ENCODE results near the gene CMIP. TPM values are rescaled to one million over a fixed set of nuclear protein-coding genes. Genes with fewer than 3 reads are reported as not detected.

CMIP gene
- polyA plus RNA-seq, 1 experiment: 4.9 TPM

DNA sequence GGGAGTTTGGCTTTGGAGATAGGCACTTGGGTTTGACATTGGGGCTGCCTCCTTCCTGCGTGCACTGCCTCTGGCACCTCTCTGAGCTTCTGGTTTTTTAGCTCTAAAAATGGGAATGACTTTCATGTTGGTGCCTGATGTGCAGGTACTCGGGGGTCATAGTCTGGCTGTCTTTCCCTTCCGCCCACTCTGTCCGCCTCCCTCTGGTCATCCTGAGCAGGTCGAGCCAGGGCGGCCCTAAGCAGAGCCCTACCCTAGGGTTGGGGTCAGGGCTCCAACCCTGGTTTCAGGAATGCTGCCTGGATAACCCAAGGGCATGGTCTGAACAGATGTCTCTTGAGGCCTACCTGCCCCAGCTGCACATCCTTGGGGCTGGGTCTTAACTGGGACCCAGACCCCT, 64.8 kb downstream of the CMIP start:
- POLR2A ChIA-PET: no interaction called here
- H3K4me3 ChIP-seq (ENCODE audit: low read depth, low read length): no peak overlapping the region
- TF ChIP-seq, protein P1, sequence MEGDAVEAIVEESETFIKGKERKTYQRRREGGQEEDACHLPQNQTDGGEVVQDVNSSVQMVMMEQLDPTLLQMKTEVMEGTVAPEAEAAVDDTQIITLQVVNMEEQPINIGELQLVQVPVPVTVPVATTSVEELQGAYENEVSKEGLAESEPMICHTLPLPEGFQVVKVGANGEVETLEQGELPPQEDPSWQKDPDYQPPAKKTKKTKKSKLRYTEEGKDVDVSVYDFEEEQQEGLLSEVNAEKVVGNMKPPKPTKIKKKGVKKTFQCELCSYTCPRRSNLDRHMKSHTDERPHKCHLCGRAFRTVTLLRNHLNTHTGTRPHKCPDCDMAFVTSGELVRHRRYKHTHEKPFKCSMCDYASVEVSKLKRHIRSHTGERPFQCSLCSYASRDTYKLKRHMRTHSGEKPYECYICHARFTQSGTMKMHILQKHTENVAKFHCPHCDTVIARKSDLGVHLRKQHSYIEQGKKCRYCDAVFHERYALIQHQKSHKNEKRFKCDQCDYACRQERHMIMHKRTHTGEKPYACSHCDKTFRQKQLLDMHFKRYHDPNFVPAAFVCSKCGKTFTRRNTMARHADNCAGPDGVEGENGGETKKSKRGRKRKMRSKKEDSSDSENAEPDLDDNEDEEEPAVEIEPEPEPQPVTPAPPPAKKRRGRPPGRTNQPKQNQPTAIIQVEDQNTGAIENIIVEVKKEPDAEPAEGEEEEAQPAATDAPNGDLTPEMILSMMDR (IDR thresholded peaks at IDR 0.05; ENCODE audit: insufficient read depth, low read depth, low read length): no peak
- CTCF ChIA-PET: interaction anchor here (0.6 to 1.3 kb wide), 3 partner anchors 10 to 372 kb away, joined by 3 read pairs; no protein-coding TSS in a partner anchor
- H3K27me3 ChIP-seq (ENCODE audit: control insufficient read depth, insufficient read depth, low read length): no peaks in the 10 kb centered on the region
- 0 out of 2 replicates have a peak, but pooled peaks cover 2% of the 10 kb centered on the region for H3K36me3 ChIP-seq (ENCODE audit: control insufficient read depth, insufficient read depth, low read length)
- no peak for DNase-seq (ENCODE audit: low read depth)

DNA sequence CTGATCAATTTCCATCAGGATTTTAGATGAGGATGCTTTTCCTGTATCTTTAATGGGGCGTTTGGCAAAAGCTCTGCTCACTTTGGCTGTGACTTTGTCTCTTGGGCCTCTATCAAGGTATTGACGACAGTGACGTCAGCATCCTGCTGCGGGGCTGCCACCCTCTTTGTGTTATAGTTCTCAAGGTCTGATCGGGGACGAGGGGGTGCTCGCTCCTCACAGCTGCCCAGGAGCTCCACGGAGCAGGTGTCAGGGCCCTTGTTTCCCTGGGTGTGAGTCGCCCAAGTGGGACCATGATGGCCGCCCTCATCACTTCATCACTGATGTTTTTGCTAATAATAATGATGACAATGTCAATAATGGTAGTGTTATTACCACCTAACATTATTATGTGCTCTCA, 65.4 kb downstream of the CMIP start:
- no peak for DNase-seq (ENCODE audit: low read depth)
- Histone ChIP-seq H3K27me3 (ENCODE audit: control insufficient read depth, insufficient read depth, low read length) (no peaks in the 10 kb centered on the region), H3K36me3 (ENCODE audit: control insufficient read depth, insufficient read depth, low read length) (0 out of 2 replicates have a peak, but pooled peaks cover 2% of the 10 kb centered on the region), H3K4me3 (ENCODE audit: low read depth, low read length) (no peak overlapping the region)
- CTCF ChIA-PET: interaction anchor here (1.3 kb wide), 1 partner anchor 54 kb away, joined by 3 read pairs; no protein-coding TSS in a partner anchor
- POLR2A ChIA-PET: no interaction called here
- TF ChIP-seq, protein P1 (IDR thresholded peaks at IDR 0.05; ENCODE audit: insufficient read depth, low read depth, low read length): no peak

DNA sequence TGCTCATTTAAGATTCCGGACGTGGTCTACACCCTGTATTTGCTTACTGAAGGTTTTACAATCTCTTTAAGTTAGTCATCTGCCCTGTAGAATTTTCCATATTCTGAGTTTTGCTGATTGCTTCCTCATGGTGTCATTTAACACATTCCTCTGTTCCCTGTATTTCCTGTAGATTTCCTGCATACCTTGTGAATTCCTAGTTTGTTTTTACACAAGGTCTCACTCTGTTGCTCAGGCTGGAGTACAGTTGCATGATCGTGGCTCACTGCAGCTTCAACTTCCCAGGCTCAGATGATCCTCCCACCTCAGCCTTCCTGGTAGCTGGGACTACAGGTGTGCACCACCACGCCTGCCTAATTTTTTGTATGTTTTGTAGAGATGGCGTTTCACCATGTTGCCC, 66.8 kb downstream of the CMIP start:
- CTCF ChIA-PET: no interaction called here
- peak; percentile 73 for DNase-seq (ENCODE audit: low read depth)
- H3K27me3 ChIP-seq (ENCODE audit: control insufficient read depth, insufficient read depth, low read length): no peaks in the 10 kb centered on the region
- peaks cover 3% of the 10 kb centered on the region; the same call in 1 of the 2 replicates for H3K36me3 ChIP-seq (ENCODE audit: control insufficient read depth, insufficient read depth, low read length)
- no peak overlapping the region for H3K4me3 ChIP-seq (ENCODE audit: low read depth, low read length)
- POLR2A ChIA-PET: no interaction called here
- TF ChIP-seq, protein P1 (IDR thresholded peaks at IDR 0.05; ENCODE audit: insufficient read depth, low read depth, low read length): no peak

DNA sequence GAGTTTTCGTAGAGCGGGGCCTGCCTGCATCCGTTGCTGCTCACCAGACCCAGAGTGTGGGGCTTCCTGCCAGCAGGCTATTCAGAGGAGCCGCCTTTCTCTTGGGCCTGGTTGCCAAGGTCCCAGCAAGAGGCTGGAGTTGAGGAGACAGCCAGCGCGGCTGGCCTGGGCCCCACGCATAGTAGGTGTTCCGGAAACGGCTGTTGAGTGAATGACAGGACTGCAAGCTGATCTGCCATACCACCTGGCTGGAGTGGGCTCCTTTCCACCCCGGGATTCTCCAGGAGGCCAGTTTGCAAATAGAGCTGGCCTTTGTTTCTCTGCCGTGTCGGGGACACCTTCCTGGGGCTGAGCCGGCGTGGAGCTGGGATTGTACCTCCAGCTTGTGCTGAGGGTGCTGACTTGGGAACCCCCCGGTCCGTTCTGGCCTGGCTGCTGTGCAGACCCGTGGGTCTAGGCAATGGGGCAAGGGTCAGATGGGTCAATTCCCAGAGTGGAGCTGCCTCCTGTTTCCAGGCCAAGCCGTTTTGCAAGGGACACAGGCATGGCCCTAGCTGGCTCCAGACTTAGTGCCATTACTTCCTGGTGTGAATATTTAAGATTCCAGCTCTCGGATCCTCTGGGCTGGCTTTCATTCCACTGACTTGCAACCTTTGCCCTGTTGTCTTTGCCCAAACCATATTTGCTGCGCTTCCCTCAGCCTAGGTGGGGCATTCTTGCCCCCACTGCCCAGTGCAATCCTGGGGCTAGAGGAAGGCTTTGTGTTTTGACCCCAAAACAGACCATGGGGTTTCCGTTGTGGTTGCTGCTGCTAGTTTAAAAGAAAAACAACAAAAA, 68.8 kb downstream of the CMIP start:
- no peak for DNase-seq (ENCODE audit: low read depth)
- Histone ChIP-seq H3K36me3 (ENCODE audit: control insufficient read depth, insufficient read depth, low read length) (peaks cover 3% of the 10 kb centered on the region; the same call in 1 of the 2 replicates), H3K4me3 (ENCODE audit: low read depth, low read length) (no peak overlapping the region), H3K27me3 (ENCODE audit: control insufficient read depth, insufficient read depth, low read length) (no peaks in the 10 kb centered on the region)
- TF ChIP-seq, protein P1 (IDR thresholded peaks at IDR 0.05; ENCODE audit: insufficient read depth, low read depth, low read length): no peak
- CTCF ChIA-PET: interaction anchor here (0.8 to 0.9 kb wide), 2 partner anchors 19 to 210 kb away, joined by 3 read pairs; no protein-coding TSS in a partner anchor
- POLR2A ChIA-PET: no interaction called here

DNA sequence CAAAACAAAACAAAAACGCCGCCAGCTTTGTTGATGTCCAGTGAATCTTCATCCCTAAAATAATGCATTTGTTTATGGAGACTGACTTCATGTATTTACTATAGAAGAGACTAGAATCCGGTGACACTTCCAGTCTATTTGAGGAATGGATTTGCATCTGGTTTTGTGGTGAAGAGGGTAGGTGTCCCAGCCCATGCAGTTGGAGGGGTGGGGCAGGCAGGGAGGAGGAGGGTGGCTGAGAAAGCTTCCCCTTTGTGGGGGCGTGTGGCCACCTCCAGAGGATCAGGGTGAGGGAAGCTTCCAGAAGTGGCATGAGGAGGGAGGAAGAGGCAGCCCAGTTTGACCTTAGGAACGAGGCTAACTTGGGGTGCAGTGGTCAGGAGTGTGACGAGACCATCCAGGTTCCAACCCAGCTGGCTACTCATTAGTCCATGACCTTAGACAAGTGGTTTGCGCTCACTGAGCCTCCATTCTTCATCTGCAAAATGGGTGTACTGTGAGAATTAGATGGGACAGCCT, 69.5 kb downstream of the CMIP start:
- DNase-seq (ENCODE audit: low read depth): no peak
- CTCF ChIA-PET: interaction anchor here (0.8 to 0.9 kb wide), 2 partner anchors 20 to 209 kb away, joined by 3 read pairs; no protein-coding TSS in a partner anchor
- TF ChIP-seq, protein P1 (IDR thresholded peaks at IDR 0.05; ENCODE audit: insufficient read depth, low read depth, low read length): no peak
- H3K36me3 ChIP-seq (ENCODE audit: control insufficient read depth, insufficient read depth, low read length): peaks cover 3% of the 10 kb centered on the region; the same call in 1 of the 2 replicates
- POLR2A ChIA-PET: no interaction called here
- no peaks in the 10 kb centered on the region for H3K27me3 ChIP-seq (ENCODE audit: control insufficient read depth, insufficient read depth, low read length)
- no peak overlapping the region for H3K4me3 ChIP-seq (ENCODE audit: low read depth, low read length)
